Loucy (cell line): Measurements from ENCODE around the gene FZR1.

ENCODE experiments used
- H2AFZ ChIP-seq: fragments of 200-600 bp; sonication (generic); 2 replicates; pipeline ENCODE4 v1.6.0; 2016; ENCODE audit warnings: antibody characterized with exemption, mild to moderate bottlenecking, low read length, moderate library complexity
- H3F3A ChIP-seq: fragments of 200-600 bp; 2 replicates; pipeline ENCODE4 v1.6.0; 2016; ENCODE audit warnings: antibody characterized with exemption, low read depth, mild to moderate bottlenecking
- H3K27me3 ChIP-seq: fragments of 200-600 bp; sonication (generic); 2 replicates; pipeline ENCODE4 v1.6.1; 2014; ENCODE audit warnings: low read length, mild to moderate bottlenecking; ENCODE audit not compliant: insufficient read depth, poor library complexity, severe bottlenecking
- H3K36me3 ChIP-seq: fragments of 200-600 bp; sonication (generic); 2 replicates; pipeline ENCODE4 v1.6.1; 2016; ENCODE audit warnings: low read length; ENCODE audit not compliant: insufficient read depth
- H3K4me1 ChIP-seq: fragments of 200-600 bp; sonication (generic); 2 replicates; pipeline ENCODE4 v1.5.1; 2014; ENCODE audit warnings: low read length, mild to moderate bottlenecking; ENCODE audit not compliant: insufficient read depth, poor library complexity, severe bottlenecking
- H3K4me2 ChIP-seq: fragments of 200-600 bp; sonication (generic); 2 replicates; pipeline ENCODE4 v1.6.0; 2014; ENCODE audit warnings: antibody characterized with exemption, low read length, low read depth, mild to moderate bottlenecking; ENCODE audit not compliant: poor library complexity, severe bottlenecking
- H3K4me3 ChIP-seq: fragments of 200-600 bp; sonication (generic); 2 replicates; pipeline ENCODE4 v1.5.1; 2014; ENCODE audit warnings: low read length, mild to moderate bottlenecking, mixed read lengths; ENCODE audit not compliant: poor library complexity, severe bottlenecking
- H3K79me2 ChIP-seq: fragments of 200-600 bp; sonication (generic); 2 replicates; pipeline ENCODE4 v1.6.1; 2014; ENCODE audit warnings: low read length; ENCODE audit not compliant: insufficient read depth
- H3K9ac ChIP-seq: fragments of 200-600 bp; sonication (generic); 2 replicates; pipeline ENCODE4 v1.6.0; 2014; ENCODE audit warnings: mild to moderate bottlenecking, low read depth, low read length, moderate library complexity; ENCODE audit not compliant: poor library complexity, severe bottlenecking
- H3K9me2 ChIP-seq: fragments of 200-600 bp; sonication (generic); replicated peaks from 2 replicates; pipeline ENCODE4 v1.6.1; 2016; ENCODE audit warnings: low read depth, low read length, mixed read lengths
- H3K9me3 ChIP-seq: fragments of 200-600 bp; sonication (generic); 2 replicates; pipeline ENCODE4 v1.6.1; 2014; ENCODE audit warnings: mild to moderate bottlenecking, antibody characterized with exemption, low read length, low read depth; ENCODE audit not compliant: insufficient read depth
- H4K20me1 ChIP-seq: fragments of 200-600 bp; sonication (generic); 2 replicates; pipeline ENCODE4 v1.6.0; 2014; ENCODE audit warnings: antibody characterized with exemption, low read length, mild to moderate bottlenecking; ENCODE audit not compliant: insufficient read depth, poor library complexity, severe bottlenecking
- EZH2phosphoT487 ChIP-seq: fragments of 200-600 bp; IDR thresholded peaks from 2 replicates; pipeline ENCODE4 v1.6.1; 2018; ENCODE audit warnings: antibody characterized with exemption, mild to moderate bottlenecking, moderate library complexity, borderline replicate concordance
- TF ChIP-seq, protein P1 (sequence below): fragments of 200-600 bp; sonication (generic); conservative IDR thresholded peaks from 2 replicates; pipeline ENCODE4 v1.5.1; 2014; ENCODE audit warnings: mild to moderate bottlenecking, antibody characterized with exemption, low read length

The FZR1 gene

DNA sequence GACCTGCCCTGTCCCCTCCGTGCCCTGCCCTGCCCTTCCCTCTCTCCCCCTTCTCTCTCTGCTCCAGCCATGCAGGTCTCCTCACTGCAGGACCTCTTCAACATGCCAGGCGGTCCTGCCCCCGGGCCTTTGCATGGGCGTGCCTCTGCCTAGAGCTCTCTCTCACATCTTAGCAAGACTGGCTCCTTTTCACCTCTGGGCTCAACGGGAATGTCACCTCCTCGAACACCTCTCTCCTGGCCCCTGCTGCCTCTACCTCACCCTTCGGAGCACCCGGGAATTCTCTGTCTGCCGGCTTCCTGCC, 45.6 kb downstream of the FZR1 start:
- H3K9me2 ChIP-seq = no peaks in the 10 kb centered on the region
- no peak overlapping the region for H3K9ac ChIP-seq
- peaks cover 24% of the 10 kb centered on the region for H3K4me1 ChIP-seq
- H3K79me2 ChIP-seq = peaks cover 28% of the 10 kb centered on the region; the same call in 1 of the 2 replicates
- H4K20me1 ChIP-seq = peaks cover 10% of the 10 kb centered on the region
- H3K27me3 ChIP-seq = no peaks in the 10 kb centered on the region
- H3K4me2 ChIP-seq = no peak overlapping the region
- peaks cover 3% of the 10 kb centered on the region; the same call in 1 of the 2 replicates for H3K36me3 ChIP-seq
- no peaks in the 10 kb centered on the region for H3F3A ChIP-seq
- no peaks in the 10 kb centered on the region for H3K9me3 ChIP-seq
- no peak overlapping the region for H2AFZ ChIP-seq
- H3K4me3 ChIP-seq = no peak overlapping the region
- TF ChIP-seq, protein P1, sequence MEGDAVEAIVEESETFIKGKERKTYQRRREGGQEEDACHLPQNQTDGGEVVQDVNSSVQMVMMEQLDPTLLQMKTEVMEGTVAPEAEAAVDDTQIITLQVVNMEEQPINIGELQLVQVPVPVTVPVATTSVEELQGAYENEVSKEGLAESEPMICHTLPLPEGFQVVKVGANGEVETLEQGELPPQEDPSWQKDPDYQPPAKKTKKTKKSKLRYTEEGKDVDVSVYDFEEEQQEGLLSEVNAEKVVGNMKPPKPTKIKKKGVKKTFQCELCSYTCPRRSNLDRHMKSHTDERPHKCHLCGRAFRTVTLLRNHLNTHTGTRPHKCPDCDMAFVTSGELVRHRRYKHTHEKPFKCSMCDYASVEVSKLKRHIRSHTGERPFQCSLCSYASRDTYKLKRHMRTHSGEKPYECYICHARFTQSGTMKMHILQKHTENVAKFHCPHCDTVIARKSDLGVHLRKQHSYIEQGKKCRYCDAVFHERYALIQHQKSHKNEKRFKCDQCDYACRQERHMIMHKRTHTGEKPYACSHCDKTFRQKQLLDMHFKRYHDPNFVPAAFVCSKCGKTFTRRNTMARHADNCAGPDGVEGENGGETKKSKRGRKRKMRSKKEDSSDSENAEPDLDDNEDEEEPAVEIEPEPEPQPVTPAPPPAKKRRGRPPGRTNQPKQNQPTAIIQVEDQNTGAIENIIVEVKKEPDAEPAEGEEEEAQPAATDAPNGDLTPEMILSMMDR = no peak

DNA sequence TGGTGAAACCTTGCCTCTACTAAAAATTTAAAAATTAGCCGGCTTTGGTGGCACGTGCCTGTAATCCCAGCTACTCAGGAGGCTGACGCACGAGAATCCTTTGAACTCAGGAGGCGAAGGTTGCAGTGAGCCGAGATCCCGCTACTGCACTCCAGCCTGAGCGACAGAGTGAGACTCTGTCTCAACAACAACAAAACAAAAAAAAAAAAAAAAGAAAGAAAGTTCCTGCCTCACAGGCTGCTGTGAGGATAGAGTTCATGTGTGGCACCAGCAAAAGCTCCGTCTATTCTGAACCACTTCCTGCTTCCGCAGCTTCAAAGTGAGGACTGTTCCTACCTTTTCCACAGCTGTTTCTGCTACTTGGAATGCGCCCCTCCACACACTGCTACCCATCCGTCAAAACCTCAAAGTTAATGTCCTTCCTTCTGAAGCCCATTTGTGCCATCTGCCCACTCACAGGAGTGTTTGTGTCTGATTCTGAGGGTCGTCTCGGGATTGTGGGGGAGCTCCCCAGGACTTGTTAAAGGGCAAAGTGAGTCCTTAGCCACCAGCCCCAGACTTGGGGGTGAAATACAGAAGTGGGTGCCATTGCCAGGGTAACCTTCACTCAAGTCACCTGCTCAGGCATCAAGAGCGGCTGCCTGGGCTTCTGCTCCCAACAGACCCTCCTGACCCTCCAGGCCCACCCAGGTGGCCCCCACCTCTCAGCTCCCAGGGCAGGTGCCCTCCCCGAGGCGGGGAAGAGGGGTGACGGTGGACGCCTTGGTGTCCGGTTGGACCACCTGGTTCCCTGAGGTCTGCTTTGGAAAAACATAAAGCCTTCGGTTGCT, 48.4 kb downstream of the FZR1 start:
- Histone ChIP-seq H3K4me3 (peak overlapping the region; percentile 83), H3K4me2 (peak overlapping the region; percentile 80), H3K9ac (peak overlapping the region; percentile 71)

DNA sequence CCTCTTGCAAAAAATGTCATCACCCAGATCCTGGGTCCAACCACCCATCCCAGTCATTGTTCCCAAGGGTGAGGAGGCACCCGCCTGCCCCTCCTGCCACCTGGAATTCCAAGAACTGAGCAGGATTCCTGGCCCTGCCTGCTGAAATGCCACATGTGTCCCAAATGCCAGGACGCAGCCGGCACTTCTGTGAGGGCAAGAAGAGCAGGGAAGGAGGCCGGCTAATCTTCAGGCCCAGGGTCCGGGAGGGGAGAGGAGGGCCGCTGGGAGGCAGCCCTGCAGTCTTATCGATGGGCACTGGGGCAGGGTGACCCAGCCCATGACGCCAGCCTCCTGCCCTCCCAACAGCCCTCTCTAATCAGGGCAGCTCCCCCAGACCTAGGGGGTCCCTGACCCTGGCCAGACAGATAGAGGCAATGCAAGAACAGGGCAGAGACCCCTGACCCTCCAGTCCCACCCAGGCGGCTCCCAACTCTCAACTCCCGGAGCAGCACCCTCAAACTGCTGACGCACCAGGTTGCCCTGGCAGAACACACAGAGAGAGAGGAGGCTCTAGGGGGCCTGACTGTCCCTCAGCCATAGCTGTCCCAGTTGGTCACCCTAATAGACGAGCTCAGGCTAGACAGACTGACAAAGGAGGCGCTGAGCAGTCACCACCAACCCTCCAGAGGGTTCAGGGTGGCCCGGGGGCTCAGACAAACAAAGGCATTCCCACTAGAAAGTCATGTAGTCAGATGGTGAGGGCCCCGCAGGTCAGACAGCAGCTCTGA, 49.7 kb downstream of the FZR1 start:
- no peak overlapping the region for H2AFZ ChIP-seq
- no peaks in the 10 kb centered on the region for H3K9me2 ChIP-seq
- no peaks in the 10 kb centered on the region for H3K9me3 ChIP-seq
- peaks cover 32% of the 10 kb centered on the region; the same call in 1 of the 2 replicates for H3K79me2 ChIP-seq
- no peaks in the 10 kb centered on the region for H3K36me3 ChIP-seq
- H3K4me1 ChIP-seq = peaks cover 29% of the 10 kb centered on the region
- H3K4me2 ChIP-seq = peak overlapping the region; percentile 80
- no peaks in the 10 kb centered on the region for H3K27me3 ChIP-seq
- H3K4me3 ChIP-seq = peak overlapping the region; percentile 83
- TF ChIP-seq, protein P1 = no peak
- no peak for TF ChIP-seq EZH2phosphoT487
- H4K20me1 ChIP-seq = peaks cover 10% of the 10 kb centered on the region
- H3K9ac ChIP-seq = peak overlapping the region; percentile 67
- H3F3A ChIP-seq = no peaks in the 10 kb centered on the region

More for the DNA sequence above, 48.4 kb downstream of the FZR1 start:
- TF ChIP-seq, protein P1 = no peak
- no peak for TF ChIP-seq EZH2phosphoT487
- no peaks in the 10 kb centered on the region for H3K36me3 ChIP-seq
- peaks cover 29% of the 10 kb centered on the region for H3K4me1 ChIP-seq
- H3K9me2 ChIP-seq = no peaks in the 10 kb centered on the region
- no peaks in the 10 kb centered on the region for H3F3A ChIP-seq
- H3K79me2 ChIP-seq = peaks cover 32% of the 10 kb centered on the region; the same call in 1 of the 2 replicates
- peak overlapping the region; percentile 49 for H2AFZ ChIP-seq
- H4K20me1 ChIP-seq = peaks cover 10% of the 10 kb centered on the region
- no peaks in the 10 kb centered on the region for H3K9me3 ChIP-seq
- no peaks in the 10 kb centered on the region for H3K27me3 ChIP-seq
